GM21447 (cell line): ENCODE data around the gene WWTR1.
A peak's percentile ranks its signal among the peaks of the same experiment; 100 is the strongest.

ENCODE experiments used
- ATAC-seq: cut with Tn5 transposase; IDR thresholded peaks from one replicate; pipeline ENCODE4 v1.9.1; 2021; ENCODE audit not compliant: unreplicated experiment

WWTR1 gene

DNA sequence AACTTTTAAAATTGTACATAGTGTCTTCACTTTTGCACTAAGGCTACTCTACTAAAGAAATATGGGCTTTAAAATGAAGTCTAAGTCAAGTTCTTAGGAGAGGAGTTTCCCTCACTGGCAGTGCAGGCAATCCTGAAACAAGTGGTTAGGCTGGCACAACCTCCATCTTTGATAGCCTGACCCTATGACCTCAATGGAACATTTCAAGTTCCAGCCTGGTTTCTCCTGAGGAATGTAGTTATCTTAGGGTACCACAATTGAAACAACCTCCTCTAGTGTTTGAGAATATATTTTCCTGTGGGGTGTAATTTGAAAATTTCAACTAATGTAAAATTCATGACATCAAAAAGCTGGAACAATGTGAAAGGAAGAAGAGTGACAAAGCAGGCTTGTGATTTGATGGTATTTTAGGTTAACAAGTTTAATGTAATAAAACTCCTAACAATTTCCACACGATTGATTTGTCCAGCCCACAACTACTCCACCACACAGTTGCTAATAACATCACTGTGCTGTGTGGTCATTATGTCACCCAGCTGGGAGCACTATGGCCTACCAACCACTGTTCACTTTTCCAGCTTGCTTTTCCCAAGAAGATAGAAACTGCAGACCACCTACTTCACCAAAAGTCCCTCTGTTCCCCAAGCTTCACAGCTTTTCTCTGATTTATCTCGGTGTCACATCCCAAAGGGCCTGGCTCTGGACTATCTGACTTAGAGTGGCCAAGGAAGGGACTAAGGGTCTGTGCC lies 1.8 kb downstream of the WWTR1 start:
- ATAC-seq = no peak

DNA sequence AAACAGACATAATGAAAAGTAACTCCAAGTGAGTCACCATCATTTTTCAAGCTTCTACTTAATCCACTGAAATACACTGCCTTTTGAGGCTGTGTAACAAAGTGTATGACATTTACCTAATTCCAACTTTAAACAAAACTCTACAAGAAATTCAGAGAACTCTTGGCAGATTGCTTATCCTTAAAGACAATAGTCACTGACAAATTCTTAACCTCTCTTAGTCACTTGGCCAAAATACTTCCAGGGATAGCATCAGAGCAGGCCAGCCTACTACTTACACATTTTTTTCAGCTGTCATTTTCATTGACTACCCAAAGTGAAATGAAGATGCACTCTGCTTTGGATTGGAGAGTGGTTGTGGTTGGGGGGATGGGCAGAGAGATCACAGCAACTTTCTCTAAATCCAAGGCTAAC lies 3.6 kb downstream of the WWTR1 start:
- no peak for ATAC-seq

DNA sequence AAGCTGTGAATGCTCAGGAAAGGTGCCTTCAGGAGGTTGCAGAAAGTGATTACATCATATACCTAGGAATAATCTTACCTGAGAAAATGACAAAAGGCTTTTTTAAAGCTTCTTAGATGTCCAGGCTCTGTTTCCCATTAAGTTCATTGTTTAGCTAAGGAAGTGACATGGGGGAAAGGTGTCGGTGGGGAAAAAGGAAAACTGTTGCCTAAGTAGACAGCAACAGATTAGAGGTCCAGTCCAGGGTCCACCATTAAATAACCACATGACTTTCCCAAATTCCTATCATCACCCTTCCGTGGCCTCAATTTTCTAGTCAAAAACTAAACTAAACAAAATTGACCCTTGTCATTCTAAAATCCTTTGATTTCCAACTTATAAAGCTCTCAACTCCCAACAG lies 4.3 kb downstream of the WWTR1 start:
- no peak for ATAC-seq

DNA sequence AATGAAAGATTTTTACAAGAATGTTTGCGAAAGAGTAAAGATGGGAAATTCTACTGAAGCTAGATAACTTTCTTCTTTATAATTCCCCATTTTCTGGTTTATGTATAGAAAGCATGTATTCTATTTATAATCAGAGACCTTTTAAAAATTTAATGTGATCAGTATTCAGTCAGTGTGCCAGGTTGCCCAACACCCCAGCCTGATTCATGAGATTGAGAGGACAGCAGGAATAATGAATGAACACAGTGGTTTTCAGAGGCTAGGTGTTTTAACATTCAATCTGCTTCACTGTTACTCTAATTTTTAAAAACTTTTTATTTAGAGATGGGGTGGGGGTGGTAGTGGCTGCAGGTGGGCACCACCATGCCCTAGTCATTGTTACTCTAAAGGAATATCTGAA lies 4.7 kb downstream of the WWTR1 start:
- no peak for ATAC-seq

GRCh38 chr3:149650828-149651227 lies 7.0 kb downstream of the WWTR1 start:
- ATAC-seq = no peak

DNA sequence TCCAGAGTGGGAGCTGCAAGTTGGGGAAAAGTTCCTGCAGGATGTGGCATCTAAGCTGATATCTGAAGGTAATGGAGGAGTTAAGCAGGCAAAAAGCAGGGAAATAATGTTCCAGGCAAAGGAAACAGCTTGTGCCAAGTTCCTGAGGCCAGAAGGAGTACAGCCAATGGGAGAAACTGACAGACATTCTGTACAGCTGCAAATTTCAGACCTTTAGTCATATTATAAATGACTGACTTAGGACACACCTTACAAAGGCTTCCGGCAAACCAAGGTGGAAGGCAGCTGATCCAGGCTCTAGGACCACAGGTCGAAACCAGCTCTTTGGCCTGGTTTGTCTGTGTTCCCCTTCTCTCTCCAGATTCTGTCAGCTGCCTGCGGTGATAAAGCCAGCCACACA lies 9.3 kb downstream of the WWTR1 start:
- no peak for ATAC-seq

DNA sequence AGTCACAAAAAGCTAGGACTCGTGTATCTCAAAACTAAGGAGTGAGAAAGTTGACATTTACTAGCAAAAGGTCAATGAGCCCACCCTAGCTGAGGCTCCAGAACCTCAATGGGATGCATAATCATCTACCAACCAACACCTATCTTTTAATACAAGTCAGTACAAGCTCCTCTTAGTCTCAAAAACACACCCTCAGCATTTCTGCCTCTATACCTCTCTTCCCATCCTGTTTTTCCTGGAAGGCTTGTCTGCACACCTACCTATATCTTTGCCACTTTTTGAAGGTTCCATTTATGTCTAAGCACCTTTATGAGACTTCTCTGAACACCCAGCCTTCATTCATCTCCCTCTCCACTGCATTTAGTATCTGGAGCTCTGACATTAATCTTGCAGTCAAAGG lies 10.0 kb downstream of the WWTR1 start:
- no peak for ATAC-seq

DNA sequence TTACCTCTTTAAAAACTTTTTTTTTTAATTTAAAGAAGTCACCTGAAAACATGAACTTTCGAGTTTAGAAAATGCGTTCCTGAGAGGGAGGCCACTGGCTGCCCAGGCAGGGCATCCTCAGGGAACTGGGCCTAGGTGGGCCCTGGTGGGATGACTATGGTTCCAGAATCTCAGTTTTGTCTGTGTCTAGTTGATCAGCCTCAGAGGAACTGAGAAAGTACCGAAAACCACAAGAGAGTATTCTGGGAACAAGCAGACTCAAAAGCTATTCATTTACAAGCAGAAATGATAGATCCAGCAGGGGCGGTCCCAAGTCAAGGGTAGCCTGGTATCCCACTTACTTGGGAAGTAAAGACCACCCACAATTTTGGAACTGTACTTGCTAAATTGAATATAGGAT lies 10.5 kb downstream of the WWTR1 start:
- ATAC-seq = peak; percentile 58

- ATAC-seq = no peak
Observed at GRCh38 chr3:149646181-149646766, 11.6 kb downstream of the WWTR1 start.

DNA sequence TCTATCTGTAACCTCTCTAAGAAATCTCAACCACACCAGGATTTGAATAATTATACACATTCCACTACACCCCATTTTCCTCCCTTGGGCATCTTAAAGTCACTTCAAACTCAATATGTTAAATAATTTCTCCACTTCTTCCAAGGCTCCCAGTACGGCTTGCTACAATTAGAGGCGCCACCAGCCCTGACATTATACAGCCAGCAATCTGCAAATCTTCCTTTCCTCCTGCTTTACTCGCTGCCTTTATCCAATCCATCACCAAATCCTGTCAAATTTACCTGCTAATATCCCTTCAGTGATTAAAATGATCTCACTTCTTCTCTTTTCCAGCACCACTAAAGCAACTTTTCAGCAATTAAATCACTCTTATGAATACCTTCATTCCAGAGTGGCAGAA lies 13.9 kb downstream of the WWTR1 start:
- ATAC-seq = no peak

DNA sequence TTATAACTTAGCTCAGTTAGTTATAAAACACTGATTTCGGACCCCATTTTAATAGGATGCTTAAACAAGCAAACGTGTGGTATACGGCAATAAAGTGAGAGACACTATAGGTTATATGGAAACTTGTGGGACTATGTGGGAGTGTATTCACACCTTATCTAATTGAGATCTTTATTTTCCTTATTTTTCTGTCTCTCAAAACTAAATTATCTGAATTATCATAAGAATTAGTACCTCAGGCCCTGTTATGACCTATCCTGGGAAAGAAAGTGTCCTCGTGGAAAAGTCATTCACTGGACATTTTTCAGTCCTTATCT lies 14.4 kb downstream of the WWTR1 start:
- no peak for ATAC-seq

DNA sequence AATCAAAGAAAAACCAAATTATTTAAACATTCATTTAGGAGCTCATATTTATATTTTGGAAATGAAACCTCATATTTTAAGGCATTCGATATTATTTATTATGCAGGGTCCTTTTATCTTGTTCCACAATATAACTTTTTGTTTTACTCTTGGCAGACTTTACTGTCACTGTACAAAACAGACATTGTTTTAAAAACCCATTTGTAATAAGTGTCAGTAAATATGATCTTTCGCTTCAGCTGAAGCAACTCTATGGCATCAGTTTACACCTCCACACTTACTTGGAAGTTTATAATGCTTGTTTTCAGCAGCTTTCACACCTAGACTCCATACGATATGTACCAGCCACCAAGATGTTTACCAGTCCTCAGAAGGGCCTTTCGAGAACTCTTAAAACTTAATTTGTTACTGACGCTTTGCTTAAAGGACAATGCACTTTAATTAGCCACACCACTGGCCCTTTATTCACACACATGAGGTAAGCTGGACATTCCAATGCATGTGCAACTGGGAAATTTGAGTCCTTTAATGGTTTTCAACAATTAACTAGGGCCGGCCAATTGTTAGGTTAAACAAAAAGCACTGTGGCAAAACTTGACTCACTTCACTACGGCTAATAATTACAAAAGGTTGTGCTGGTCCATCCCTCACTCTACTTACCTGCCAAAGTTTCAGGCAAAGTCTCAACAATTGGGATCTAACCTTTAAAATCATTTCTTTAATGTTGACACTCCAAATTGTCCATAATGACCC lies 16.7 kb downstream of the WWTR1 start:
- ATAC-seq = no peak

- ATAC-seq = no peak
Observed at GRCh38 chr3:149639093-149639486, 18.7 kb downstream of the WWTR1 start.

DNA sequence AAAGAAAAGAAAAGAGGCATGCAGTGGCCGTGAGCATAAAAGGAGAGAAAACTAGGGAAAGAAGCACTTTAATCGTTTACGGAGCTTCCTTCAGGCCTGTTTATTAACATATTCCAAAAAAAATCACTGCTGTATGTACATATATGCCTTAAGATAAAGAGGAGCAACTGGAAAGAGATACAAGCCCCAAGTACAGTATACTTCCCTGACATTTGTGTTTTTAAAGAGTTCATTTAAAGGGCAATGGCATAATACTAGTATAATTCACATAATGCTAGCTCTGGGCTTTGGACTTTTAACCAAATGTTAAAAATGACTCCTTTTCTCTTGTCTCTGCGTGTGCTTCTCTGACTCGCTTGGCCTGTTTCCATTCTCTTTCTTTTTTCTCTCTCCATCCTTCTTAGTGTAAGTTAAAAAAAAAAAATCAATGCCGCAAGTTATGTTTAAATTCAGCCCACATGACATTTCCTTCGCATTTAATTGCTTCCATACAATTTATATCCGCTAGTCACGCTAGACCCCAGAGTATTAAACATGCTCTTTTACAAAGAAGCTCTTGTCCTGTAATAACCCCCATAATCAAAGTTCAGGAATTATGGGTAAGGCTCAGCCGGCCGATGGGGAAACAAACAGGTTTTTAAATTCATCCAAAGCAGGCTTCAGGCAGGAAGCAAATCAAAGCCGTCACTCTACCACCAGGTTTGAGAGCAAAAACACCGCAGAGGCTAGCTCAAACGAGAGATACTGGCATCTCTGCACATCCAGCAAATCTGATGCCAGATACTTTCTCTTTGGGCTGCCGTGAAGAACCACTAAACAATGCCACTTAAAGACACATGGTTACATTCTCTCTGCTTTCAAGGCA lies 19.4 kb downstream of the WWTR1 start:
- ATAC-seq = no peak

DNA sequence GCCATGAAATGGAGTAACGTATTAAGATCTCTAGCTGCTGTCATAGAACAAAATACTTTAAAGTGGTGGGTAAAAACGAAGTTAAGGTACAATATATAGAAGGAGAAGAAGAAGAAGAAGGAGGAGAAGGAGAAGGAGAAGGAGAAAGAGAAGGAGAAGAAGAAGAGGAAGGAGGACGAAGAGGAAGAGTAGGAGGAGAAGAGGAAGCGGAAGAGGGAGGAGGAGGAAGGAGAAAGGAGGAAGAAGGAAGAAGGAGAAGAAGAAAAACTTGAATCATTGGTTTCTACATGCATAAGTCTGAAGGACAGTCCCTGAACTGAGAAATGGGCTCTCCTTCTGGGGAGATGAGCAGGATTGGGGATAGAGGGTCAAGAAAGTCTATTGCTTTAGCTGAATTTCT lies 22.4 kb downstream of the WWTR1 start:
- no peak for ATAC-seq

GRCh38 chr3:149634573-149634972 lies 23.3 kb downstream of the WWTR1 start:
- ATAC-seq = no peak

GRCh38 chr3:149634072-149634471 lies 23.8 kb downstream of the WWTR1 start:
- no peak for ATAC-seq

DNA sequence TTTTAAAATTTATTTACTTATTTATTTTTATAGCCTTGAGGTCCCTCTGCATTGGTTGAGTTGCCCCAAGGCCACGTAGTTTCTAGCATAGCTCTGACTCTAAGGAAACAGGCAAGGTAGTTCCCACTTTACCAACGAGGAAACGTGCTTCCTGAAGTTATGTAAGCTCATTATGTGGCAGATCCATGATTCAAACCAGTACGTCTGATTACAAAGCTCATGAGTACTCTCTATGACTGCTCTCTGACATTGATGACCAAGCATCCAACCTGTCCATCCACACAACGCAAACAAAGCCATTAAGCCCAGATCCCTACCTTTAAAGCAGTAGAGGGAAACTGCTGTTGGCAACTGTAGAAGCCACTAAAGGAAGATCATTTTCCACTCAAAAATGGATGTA lies 25.6 kb downstream of the WWTR1 start:
- no peak for ATAC-seq

GRCh38 chr3:149630806-149631205 lies 27.0 kb downstream of the WWTR1 start:
- no peak for ATAC-seq

DNA sequence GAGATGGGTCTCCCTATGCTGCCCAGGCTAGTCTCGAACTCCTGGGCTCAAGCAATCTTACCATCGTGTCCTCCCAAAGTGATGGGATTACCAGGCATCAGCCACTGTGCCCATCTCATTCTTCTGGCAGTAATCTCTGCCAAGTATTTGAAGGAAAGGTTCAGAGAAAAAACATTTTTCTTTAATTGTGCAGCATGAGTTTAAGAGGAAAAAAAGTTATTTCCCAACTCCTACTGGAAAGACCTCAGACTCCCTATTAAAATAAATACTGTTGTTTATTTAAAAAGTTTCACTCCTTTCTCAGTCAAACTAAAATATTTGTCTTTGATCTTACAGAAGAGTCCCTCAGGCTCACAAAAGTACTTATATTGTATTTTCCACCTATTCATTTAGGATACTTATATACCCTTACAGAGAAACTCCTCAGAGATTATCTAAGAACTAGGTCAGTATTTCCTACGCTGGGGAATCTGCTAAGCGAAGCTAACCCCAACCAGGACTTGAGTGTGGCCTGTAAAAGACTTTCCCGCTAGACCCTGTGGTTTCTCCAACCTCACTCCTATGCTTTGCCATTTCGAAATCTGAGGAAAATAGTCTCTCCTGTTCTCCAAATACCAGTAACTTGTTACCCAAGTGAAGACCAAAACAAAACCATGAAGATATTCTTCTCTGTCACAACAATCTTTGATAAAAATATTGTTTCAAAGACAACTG lies 28.7 kb downstream of the WWTR1 start:
- no peak for ATAC-seq

- no peak for ATAC-seq
Observed at GRCh38 chr3:149626671-149627070, 31.2 kb downstream of the WWTR1 start.
